ENCODE measurements around the gene ABLIM2.

DNA sequence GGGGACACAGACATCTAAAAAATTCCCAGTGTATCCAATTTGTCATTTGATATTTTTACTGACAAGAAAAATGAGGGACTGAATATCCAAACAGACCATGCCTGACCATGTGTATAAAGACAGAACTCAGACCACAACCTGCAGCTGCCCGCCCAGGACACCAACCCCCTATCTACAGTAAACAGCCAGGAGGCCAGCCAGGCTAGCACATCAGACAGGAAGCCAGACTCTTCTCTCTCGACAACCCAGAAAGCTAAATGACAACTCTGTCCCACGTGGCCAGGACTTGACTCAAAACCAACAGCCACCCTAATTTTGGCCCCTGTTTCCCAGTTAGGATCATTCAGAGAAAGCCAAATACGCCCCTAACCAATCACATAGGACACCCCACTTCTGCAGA lies 234.0 kb downstream of the ABLIM2 start:
- TF ChIP-seq, protein P1, sequence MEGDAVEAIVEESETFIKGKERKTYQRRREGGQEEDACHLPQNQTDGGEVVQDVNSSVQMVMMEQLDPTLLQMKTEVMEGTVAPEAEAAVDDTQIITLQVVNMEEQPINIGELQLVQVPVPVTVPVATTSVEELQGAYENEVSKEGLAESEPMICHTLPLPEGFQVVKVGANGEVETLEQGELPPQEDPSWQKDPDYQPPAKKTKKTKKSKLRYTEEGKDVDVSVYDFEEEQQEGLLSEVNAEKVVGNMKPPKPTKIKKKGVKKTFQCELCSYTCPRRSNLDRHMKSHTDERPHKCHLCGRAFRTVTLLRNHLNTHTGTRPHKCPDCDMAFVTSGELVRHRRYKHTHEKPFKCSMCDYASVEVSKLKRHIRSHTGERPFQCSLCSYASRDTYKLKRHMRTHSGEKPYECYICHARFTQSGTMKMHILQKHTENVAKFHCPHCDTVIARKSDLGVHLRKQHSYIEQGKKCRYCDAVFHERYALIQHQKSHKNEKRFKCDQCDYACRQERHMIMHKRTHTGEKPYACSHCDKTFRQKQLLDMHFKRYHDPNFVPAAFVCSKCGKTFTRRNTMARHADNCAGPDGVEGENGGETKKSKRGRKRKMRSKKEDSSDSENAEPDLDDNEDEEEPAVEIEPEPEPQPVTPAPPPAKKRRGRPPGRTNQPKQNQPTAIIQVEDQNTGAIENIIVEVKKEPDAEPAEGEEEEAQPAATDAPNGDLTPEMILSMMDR (IDR thresholded peaks at IDR 0.05), result no peak
- no peak for TF ChIP-seq POLR2A (IDR thresholded peaks at IDR 0.05)
